ENCODE measurements around the gene EPB42.
"Not testable (repeated sequence)": the region's sequence is repeated elsewhere in the genome, so short reads cannot be mapped to it uniquely, and the experiment has no call there.

The EPB42 gene

GRCh38 chr15:43211224-43211735 is 9.5 kb downstream of the EPB42 start:
- DNase-seq: no peak

GRCh38 chr15:43210807-43211206 is 10.0 kb downstream of the EPB42 start:
- DNase-seq: no peak

GRCh38 chr15:43210172-43210745 is 10.6 kb downstream of the EPB42 start:
- DNase-seq: no peak

GRCh38 chr15:43209059-43209824 is 11.6 kb downstream of the EPB42 start:
- DNase-seq: no peak

GRCh38 chr15:43208052-43209002 is 12.5 kb downstream of the EPB42 start:
- no peak for DNase-seq

GRCh38 chr15:43207024-43207423 is 13.8 kb downstream of the EPB42 start:
- no peak for DNase-seq

GRCh38 chr15:43206054-43206453 is 14.8 kb downstream of the EPB42 start:
- DNase-seq: no peak

GRCh38 chr15:43204016-43204901 is 16.6 kb downstream of the EPB42 start:
- no peak for DNase-seq

GRCh38 chr15:43199945-43200488 is 20.8 kb downstream of the EPB42 start:
- no peak for DNase-seq

GRCh38 chr15:43198992-43199391 is 21.8 kb downstream of the EPB42 start:
- DNase-seq: no peak

- DNase-seq: not testable (repeated sequence)
Observed at GRCh38 chr15:43198556-43198955, 22.3 kb downstream of the EPB42 start.

GRCh38 chr15:43197773-43198172 is 23.0 kb downstream of the EPB42 start:
- DNase-seq: not testable (repeated sequence)

- DNase-seq: no peak
Observed at GRCh38 chr15:43196760-43197548, 23.9 kb downstream of the EPB42 start.

GRCh38 chr15:43194795-43195194 is 26.0 kb downstream of the EPB42 start:
- DNase-seq: no peak

- no peak for DNase-seq
Observed at GRCh38 chr15:43193710-43194109, 27.1 kb downstream of the EPB42 start.

GRCh38 chr15:43190178-43190577 is 30.6 kb downstream of the EPB42 start:
- DNase-seq: no peak

- DNase-seq: no peak
Observed at GRCh38 chr15:43189296-43189695, 31.5 kb downstream of the EPB42 start.

- no peak for DNase-seq
Observed at GRCh38 chr15:43187544-43188155, 33.2 kb downstream of the EPB42 start.

- DNase-seq: no peak
Observed at GRCh38 chr15:43186003-43186353, 34.8 kb downstream of the EPB42 start.

GRCh38 chr15:43185157-43186002 is 35.4 kb downstream of the EPB42 start, which contains the start of gene CCNDBP1:
Gene CCNDBP1 (plus strand): TSS chr15:43185403. CDS start chr15:43185499, 96 bp downstream.
- peak; percentile 34 for DNase-seq
